ENCODE data around the gene CHIT1. TPM values are rescaled to one million over a fixed set of nuclear protein-coding genes. Genes with fewer than 3 reads are reported as not detected.

CHIT1 gene
- total and polyA plus RNA-seq, 2 of the 13 experiments (the other 11 are each of a cell fraction or from before 2014, with no cell fraction given): not detected

- no peak for TF ChIP-seq KIAA2018 (CRISPR knock-in tag; IDR thresholded peaks at IDR 0.05; ENCODE audit: borderline replicate concordance)
- no peak for TF ChIP-seq MZF1 (CRISPR knock-in tag; IDR thresholded peaks at IDR 0.05; ENCODE audit: borderline replicate concordance)
- TF ChIP-seq ZNF816 (CRISPR knock-in tag; IDR thresholded peaks at IDR 0.05; ENCODE audit: borderline replicate concordance): no peak
Observed at GRCh38 chr1:203210988-203211387, 18.5 kb downstream of the CHIT1 start (continued).

- H3K9me3 ChIP-seq (ENCODE audit: low read length): no peaks in the 10 kb centered on the region
- no peak overlapping the region for H2AFZ ChIP-seq (ENCODE audit: low read length)
- ATAC-seq: no peak
- H3K79me2 ChIP-seq (ENCODE audit: insufficient read depth, low read length): no peaks in the 10 kb centered on the region
- no peak overlapping the region for H3K4me2 ChIP-seq (ENCODE audit: low read depth, low read length)
- peaks cover 16% of the 10 kb centered on the region for H3K4me1 ChIP-seq (ENCODE audit: insufficient read depth, low read length)
- BruUV-seq (replicated peaks): no TSS peak
- H4K20me1 ChIP-seq (ENCODE audit: insufficient read depth, low read length): no peaks in the 10 kb centered on the region; the same call in 1 of the 2 replicates
- intact Hi-C loops (cut with micrococcal nuclease; ENCODE audit: unreplicated experiment) (no loop called here), in situ Hi-C loops (cut with HindIII; ENCODE audit: extremely low pct_ligation_motif_present, low pct_unique_long_range_greater_than_20kb) (no loop called here)
- H3K4me3 ChIP-seq (replicated peaks in 1 of 3; ENCODE audit: insufficient read depth in 1 of 3, low read depth in 2 of 3, low read length in 3 of 3): no peak overlapping the region
- CTCF ChIA-PET (ENCODE audit: low intra/inter-chr PET ratio, low total read pairs): no interaction called here
- no peak for DNase-seq (ENCODE audit: low spot score)
- H3K27me3 ChIP-seq (ENCODE audit: control insufficient read depth in 1 of 2, insufficient read depth in 2 of 2, low read length in 2 of 2): peaks cover 0 to 11% of the 10 kb centered on the region in 2 experiments; a peak in 1 of 5 replicates
- POLR2A ChIA-PET: no interaction called here
- no peaks in the 10 kb centered on the region for H3K36me3 ChIP-seq (replicated peaks in 1 of 2; ENCODE audit: control insufficient read depth in 1 of 2, insufficient read depth in 2 of 2, low read length in 2 of 2)
- H3K9ac ChIP-seq (ENCODE audit: insufficient read depth, low read depth, low read length): no peak overlapping the region
- H3K27ac ChIP-seq (ENCODE audit: extremely low read length, insufficient read depth, low read length): no peak overlapping the region
- FAIRE-seq: no peak
- TF ChIP-seq NPAS2 (CRISPR knock-in tag; IDR thresholded peaks at IDR 0.05; ENCODE audit: borderline replicate concordance): no peak
- TF ChIP-seq ZNF782 (CRISPR knock-in tag; IDR thresholded peaks at IDR 0.05; ENCODE audit: borderline replicate concordance): no peak
- TF ChIP-seq ISX (CRISPR knock-in tag; conservative IDR thresholded peaks at IDR 0.05): no peak
- no peak for TF ChIP-seq TEAD2 (CRISPR knock-in tag; IDR thresholded peaks at IDR 0.05)
- TF ChIP-seq KLF11 (CRISPR knock-in tag; IDR thresholded peaks at IDR 0.05): no peak
- no peak for TF ChIP-seq ARNTL (CRISPR knock-in tag; IDR thresholded peaks at IDR 0.05)
- no peak for TF ChIP-seq ATF7-NPFF (CRISPR knock-in tag; IDR thresholded peaks at IDR 0.05; ENCODE audit: low read depth)
- no peak for TF ChIP-seq ZSCAN30 (CRISPR knock-in tag; IDR thresholded peaks at IDR 0.05)
- TF ChIP-seq USF2 (IDR thresholded peaks at IDR 0.05; ENCODE audit: low read depth, low read length): no peak
- no peak for TF ChIP-seq USF2 (CRISPR knock-in tag; IDR thresholded peaks at IDR 0.05; ENCODE audit: borderline replicate concordance)
- TF ChIP-seq ZNF232 (CRISPR knock-in tag; IDR thresholded peaks at IDR 0.05; ENCODE audit: borderline replicate concordance): no peak
Observed at GRCh38 chr1:203210350-203210749, 19.1 kb downstream of the CHIT1 start.

Data from HepG2 (cell line).